H1 (cell line): Measurements from ENCODE around the gene HAGH. TPM values are rescaled to one million over a fixed set of nuclear protein-coding genes. Genes with fewer than 3 reads are reported as not detected.

ENCODE experiments used
- CHD2 ChIP-seq: IDR thresholded peaks from 2 replicates; pipeline ENCODE4 v1.6.1; 2012; ENCODE audit warnings: low read length, improper control_type of control experiment
- polyA plus RNA-seq, 7 experiments: library from polyadenylated mRNA; depleted of rRNA in 3 of 7; stranded (reverse) in 5 of 7; unstranded in 2 of 7; fragments of >200 nt in 5 of 7; fragments of 200-250 nt in 2 of 7; gene quantifications; 1 replicate in 5 of 7; 2 replicates in 1 of 7; 4 replicates in 1 of 7; pipeline versions ENCODE4 v1.2.1 to v1.2.3, GENCODE V29; 2011 to 2013; ENCODE audit warnings: missing spikeins in 2 of 7, mixed read lengths in 2 of 7
- total RNA-seq: library from RNA; stranded (reverse); fragmentation: NEBNext Ultra II Directional; extraction: Animal tissue kit (Norgen Biotek cat#: 25700); gene quantifications from 2 replicates; pipeline ENCODE4 v1.2.1, GENCODE V29; 2021

The HAGH gene
- total and polyA plus RNA-seq, 2 of the 8 experiments (the other 6 are each of a cell fraction or from before 2014, with no cell fraction given), result 28.7 to 40.6 TPM

DNA sequence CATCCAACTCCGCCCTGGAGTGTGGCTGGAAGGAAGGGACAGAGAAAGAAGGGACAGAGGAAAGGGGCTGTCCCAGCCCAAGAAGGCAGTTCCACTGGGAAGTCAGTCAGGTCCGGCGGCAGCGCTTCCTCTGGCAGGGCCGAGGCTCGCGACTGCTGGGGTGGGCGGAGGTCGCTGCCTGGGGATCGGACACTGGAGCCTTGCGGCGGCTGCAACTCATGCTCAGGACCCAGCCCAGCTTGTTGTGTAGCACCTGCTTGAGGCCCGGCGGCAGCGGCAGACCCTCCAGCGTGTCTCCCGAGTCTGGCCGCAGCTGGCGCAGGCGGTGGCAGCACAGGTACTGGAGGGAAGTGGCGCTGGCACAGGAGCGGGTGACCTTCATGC is 49.6 kb downstream of the HAGH start (continued):
- TF ChIP-seq CHD2, result no peak
